Gastroesophageal sphincter (tissue), 3 donors: ENCODE measurements around the gene TGFB3.

Source experiments
- EP300 ChIP-seq: sonication (generic); formaldehyde crosslinking; IDR thresholded peaks from one replicate; pipeline ENCODE4 v1.6.1; 2017; ENCODE audit warnings: antibody characterized with exemption, mild to moderate bottlenecking
- POLR2A ChIP-seq, 2 donors: fragments of 450-650 bp; IDR thresholded peaks; one replicate each; pipeline ENCODE4 v1.6.1; 2017; ENCODE audit warnings: antibody characterized with exemption in 2 of 2, mild to moderate bottlenecking in 2 of 2, moderate library complexity in 1 of 2
- POLR2AphosphoS5 ChIP-seq: sonication (generic); formaldehyde crosslinking; IDR thresholded peaks from one replicate; pipeline ENCODE4 v1.6.1; 2017; ENCODE audit warnings: antibody characterized with exemption
- TF ChIP-seq, protein P1 (sequence below), 4 experiments: fragments of 200-600 bp in 2 of 4; fragments of 450-650 bp in 2 of 4; sonication (generic) in 1 of 4; IDR thresholded peaks; one replicate each; pipeline ENCODE4 v1.5.1; 2017 to 2019; ENCODE audit warnings: antibody characterized with exemption in 4 of 4, mild to moderate bottlenecking in 2 of 4, moderate library complexity in 2 of 4

DNA sequence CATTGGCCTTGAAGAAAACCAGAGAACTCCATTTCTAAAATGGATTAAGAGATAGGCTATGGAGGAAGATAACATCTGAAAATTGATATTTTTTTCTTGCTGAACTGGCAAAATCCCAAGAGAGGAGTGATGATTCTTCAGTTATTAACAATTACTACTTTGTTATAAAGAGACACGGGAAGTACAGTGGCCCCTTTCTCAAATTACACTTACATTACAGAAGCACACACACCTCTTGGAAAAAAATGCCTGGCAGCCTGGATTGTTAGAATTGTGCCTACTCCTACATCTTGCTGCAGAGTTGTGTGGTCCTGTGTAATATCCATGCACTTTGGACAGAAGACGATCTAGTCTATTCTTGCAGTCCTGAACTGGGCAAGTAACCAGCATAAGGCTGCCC is 71.7 kb downstream of the TGFB3 start:
- no peak for TF ChIP-seq POLR2A (IDR thresholded peaks at IDR 0.05)
- TF ChIP-seq, protein P1, sequence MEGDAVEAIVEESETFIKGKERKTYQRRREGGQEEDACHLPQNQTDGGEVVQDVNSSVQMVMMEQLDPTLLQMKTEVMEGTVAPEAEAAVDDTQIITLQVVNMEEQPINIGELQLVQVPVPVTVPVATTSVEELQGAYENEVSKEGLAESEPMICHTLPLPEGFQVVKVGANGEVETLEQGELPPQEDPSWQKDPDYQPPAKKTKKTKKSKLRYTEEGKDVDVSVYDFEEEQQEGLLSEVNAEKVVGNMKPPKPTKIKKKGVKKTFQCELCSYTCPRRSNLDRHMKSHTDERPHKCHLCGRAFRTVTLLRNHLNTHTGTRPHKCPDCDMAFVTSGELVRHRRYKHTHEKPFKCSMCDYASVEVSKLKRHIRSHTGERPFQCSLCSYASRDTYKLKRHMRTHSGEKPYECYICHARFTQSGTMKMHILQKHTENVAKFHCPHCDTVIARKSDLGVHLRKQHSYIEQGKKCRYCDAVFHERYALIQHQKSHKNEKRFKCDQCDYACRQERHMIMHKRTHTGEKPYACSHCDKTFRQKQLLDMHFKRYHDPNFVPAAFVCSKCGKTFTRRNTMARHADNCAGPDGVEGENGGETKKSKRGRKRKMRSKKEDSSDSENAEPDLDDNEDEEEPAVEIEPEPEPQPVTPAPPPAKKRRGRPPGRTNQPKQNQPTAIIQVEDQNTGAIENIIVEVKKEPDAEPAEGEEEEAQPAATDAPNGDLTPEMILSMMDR (IDR thresholded peaks at IDR 0.05), result no peak
- no peak for TF ChIP-seq POLR2AphosphoS5
- TF ChIP-seq EP300, result no peak
